ENCODE data around the gene ATP2B2. TPM values are rescaled to one million over a fixed set of nuclear protein-coding genes. Genes with fewer than 3 reads are reported as not detected.

ATP2B2 gene
- polyA plus RNA-seq, 1 experiment, result not detected

DNA sequence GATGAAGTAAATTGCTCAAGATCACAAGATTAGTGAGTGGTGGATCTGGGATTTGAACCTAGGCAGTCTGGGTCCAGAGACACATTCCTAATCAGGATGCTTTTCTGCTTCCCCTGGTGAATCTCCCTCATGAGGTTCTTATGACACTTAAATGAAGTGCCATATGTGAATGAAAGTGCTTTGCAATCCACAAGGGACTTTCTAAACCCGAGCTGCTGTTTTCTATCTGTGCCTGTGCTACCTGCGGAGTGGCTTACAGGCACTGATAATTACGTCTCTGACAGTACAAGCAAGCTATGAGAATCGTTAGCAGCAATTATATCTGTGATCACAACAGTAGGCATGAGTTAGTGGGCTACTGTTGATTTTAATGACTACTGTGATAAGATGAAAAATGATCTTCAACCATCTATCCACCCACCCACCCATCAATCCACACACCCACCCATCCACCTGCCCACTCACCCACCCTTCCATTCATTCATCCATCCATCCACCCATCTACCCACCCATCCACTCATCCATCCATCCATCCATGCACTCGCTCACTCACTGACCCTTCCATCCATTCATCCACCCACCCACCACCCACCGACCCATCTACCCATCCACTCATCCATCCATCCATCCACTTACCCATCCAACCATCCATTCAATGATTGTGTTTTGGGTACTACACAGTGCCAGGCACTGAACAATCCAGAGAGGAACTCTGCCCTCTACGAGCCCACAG lies 51.8 kb downstream of the ATP2B2 start:
- Histone ChIP-seq H3K36me3 (ENCODE audit: control insufficient read depth, insufficient read depth, low read length) (no peaks in the 10 kb centered on the region), H3K4me3 (ENCODE audit: low read depth, low read length) (no peak overlapping the region), H3K27me3 (ENCODE audit: control insufficient read depth, insufficient read depth, low read length) (no peaks in the 10 kb centered on the region)
- CTCF ChIA-PET, result interaction anchor here (0.6 kb wide), 2 partner anchors 255 to 326 kb away, joined by 4 read pairs; no protein-coding TSS in a partner anchor
- DNase-seq (ENCODE audit: low read depth), result no peak
- POLR2A ChIA-PET, result no interaction called here
- TF ChIP-seq, protein P1, sequence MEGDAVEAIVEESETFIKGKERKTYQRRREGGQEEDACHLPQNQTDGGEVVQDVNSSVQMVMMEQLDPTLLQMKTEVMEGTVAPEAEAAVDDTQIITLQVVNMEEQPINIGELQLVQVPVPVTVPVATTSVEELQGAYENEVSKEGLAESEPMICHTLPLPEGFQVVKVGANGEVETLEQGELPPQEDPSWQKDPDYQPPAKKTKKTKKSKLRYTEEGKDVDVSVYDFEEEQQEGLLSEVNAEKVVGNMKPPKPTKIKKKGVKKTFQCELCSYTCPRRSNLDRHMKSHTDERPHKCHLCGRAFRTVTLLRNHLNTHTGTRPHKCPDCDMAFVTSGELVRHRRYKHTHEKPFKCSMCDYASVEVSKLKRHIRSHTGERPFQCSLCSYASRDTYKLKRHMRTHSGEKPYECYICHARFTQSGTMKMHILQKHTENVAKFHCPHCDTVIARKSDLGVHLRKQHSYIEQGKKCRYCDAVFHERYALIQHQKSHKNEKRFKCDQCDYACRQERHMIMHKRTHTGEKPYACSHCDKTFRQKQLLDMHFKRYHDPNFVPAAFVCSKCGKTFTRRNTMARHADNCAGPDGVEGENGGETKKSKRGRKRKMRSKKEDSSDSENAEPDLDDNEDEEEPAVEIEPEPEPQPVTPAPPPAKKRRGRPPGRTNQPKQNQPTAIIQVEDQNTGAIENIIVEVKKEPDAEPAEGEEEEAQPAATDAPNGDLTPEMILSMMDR (IDR thresholded peaks at IDR 0.05; ENCODE audit: insufficient read depth, low read depth, low read length), result no peak

DNA sequence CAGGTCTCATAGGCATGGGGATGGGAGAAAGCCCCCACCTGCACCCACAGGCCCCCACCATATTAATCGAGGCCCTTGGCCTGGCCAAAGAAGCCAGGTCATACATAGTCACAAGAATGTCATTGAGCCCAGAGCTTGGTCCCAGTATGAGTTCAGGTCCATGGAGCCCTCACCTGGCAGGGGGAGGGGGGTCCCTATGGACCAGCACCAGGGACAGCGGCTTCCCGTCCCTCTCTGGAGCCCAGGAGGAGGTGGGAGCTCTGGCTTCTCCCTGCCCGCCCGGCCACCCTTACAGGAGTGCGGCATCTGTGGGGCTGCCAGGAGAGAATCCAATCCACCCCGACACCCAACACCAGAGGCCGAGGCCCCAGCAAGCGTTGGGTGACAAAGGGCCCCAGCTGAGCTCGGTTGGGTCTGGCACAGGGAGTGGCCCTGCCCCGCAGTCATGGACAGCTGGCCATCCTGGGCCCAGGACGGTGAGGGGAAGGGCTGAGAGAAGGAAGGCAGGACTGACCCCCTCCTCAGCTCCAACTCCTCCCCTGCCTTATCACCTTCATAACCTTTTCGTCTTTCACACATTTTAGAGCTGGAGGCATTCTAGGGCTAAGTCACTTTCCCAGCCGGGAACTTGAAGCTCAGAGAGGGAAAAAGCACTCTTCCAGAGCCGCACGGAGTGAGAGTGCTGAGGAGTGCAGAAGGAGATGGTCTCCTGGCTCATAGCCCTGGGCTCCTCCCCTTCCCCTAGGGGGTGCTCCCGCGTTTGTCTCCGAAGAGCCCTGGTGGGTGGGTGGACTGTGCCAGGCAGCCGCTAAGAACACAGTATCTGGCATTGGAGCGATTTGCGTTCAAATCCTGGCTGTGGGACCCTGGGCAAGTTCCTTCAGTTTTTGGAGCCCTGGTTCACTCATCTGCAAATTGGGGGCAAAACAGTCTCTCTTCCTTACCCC lies 54.6 kb downstream of the ATP2B2 start:
- DNase-seq (ENCODE audit: low read depth), result no peak
- Histone ChIP-seq H3K36me3 (ENCODE audit: control insufficient read depth, insufficient read depth, low read length) (no peaks in the 10 kb centered on the region), H3K4me3 (ENCODE audit: low read depth, low read length) (no peak overlapping the region), H3K27me3 (ENCODE audit: control insufficient read depth, insufficient read depth, low read length) (peaks cover 1% of the 10 kb centered on the region; the same call in 1 of the 2 replicates)
- TF ChIP-seq, protein P1 (IDR thresholded peaks at IDR 0.05; ENCODE audit: insufficient read depth, low read depth, low read length), result no peak
- POLR2A ChIA-PET, result no interaction called here
- CTCF ChIA-PET, result no interaction called here

DNA sequence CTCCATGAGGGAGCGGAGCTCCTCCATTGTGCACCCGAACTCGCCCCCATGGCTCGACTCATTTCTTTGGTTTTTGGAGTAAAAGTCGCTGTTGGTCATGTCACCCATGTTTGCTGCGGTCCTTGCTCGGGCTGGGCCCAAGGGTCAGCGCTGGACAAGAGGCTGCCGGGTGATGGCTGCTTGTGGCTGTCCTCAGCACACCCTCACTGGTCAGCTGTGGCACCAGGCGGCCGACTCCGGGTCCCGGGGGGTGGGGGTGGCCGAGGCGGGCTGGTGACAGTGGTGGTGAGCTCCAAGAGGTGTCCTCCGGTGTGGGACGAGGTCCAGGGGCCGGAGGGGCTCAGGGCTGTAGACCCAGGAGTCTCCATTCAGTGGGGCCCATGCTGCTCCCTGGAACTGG lies 56.0 kb downstream of the ATP2B2 start:
- CTCF ChIA-PET, result no interaction called here
- POLR2A ChIA-PET, result no interaction called here
- Histone ChIP-seq H3K36me3 (ENCODE audit: control insufficient read depth, insufficient read depth, low read length) (no peaks in the 10 kb centered on the region), H3K4me3 (ENCODE audit: low read depth, low read length) (no peak overlapping the region), H3K27me3 (ENCODE audit: control insufficient read depth, insufficient read depth, low read length) (peaks cover 1% of the 10 kb centered on the region; the same call in 1 of the 2 replicates)
- TF ChIP-seq, protein P1 (IDR thresholded peaks at IDR 0.05; ENCODE audit: insufficient read depth, low read depth, low read length), result no peak
- DNase-seq (ENCODE audit: low read depth), result no peak

DNA sequence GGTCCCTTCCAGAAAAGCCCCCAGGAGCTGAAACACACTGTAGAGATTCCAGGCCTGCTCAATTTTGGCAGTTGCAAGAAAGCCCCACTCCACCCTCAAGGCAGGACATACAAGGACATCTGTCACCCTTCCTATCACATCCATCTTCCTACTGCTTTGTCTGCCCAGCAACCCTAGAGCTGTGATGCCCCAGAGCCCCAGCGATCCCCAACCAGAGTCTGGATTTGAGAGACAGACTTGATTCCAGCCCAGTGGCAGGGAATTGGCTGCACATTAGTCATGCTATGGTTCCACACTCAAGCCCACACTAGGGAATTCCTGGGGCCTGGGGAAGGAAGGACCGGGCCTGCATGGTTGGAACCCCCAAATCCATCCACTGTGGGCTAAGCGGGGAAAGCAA lies 56.8 kb downstream of the ATP2B2 start:
- H3K4me3 ChIP-seq (ENCODE audit: low read depth, low read length), result no peak overlapping the region
- H3K36me3 ChIP-seq (ENCODE audit: control insufficient read depth, insufficient read depth, low read length), result no peaks in the 10 kb centered on the region
- no peak for DNase-seq (ENCODE audit: low read depth)
- H3K27me3 ChIP-seq (ENCODE audit: control insufficient read depth, insufficient read depth, low read length), result peaks cover 1% of the 10 kb centered on the region; the same call in 1 of the 2 replicates
- ChIA-PET CTCF (no interaction called here), POLR2A (no interaction called here)
- TF ChIP-seq, protein P1 (IDR thresholded peaks at IDR 0.05; ENCODE audit: insufficient read depth, low read depth, low read length), result no peak

All from BJ (cell line).